Esophagus muscularis mucosa (tissue), 4 donors: ENCODE data around the gene FAM43B.
A peak's percentile ranks its signal among the peaks of the same experiment; 100 is the strongest.

Experiments
- CTCF ChIP-seq, 3 experiments: fragments of 200-600 bp in 2 of 3; fragments of 450-650 bp in 1 of 3; sonication (generic) in 2 of 3; IDR thresholded peaks; one replicate each; pipeline ENCODE4 v1.5.1; 2017 to 2019; ENCODE audit warnings: antibody characterized with exemption in 3 of 3, mild to moderate bottlenecking in 2 of 3, moderate library complexity in 1 of 3
- EP300 ChIP-seq: sonication (generic); formaldehyde crosslinking; IDR thresholded peaks from one replicate; pipeline ENCODE4 v1.6.1; 2017; ENCODE audit warnings: antibody characterized with exemption
- POLR2A ChIP-seq: fragments of 450-650 bp; IDR thresholded peaks from one replicate; pipeline ENCODE4 v1.6.1; 2017; ENCODE audit warnings: antibody characterized with exemption, moderate library complexity, mild to moderate bottlenecking, low read depth
- POLR2AphosphoS5 ChIP-seq, 2 donors: sonication (generic); formaldehyde crosslinking; IDR thresholded peaks; one replicate each; pipeline ENCODE4 v1.6.1; 2017; ENCODE audit warnings: antibody characterized with exemption in 2 of 2

- no peak for TF ChIP-seq CTCF (IDR thresholded peaks at IDR 0.05)
- TF ChIP-seq POLR2A = no peak
- TF ChIP-seq EP300 = no peak
- peak in 1 of 2 donors; percentile 10 for TF ChIP-seq POLR2AphosphoS5 (IDR thresholded peaks at IDR 0.05)
Observed at GRCh38 chr1:20597650-20598049, 45.3 kb downstream of the FAM43B start.
